ENCODE results near the gene RRAS2.

Gene RRAS2

DNA sequence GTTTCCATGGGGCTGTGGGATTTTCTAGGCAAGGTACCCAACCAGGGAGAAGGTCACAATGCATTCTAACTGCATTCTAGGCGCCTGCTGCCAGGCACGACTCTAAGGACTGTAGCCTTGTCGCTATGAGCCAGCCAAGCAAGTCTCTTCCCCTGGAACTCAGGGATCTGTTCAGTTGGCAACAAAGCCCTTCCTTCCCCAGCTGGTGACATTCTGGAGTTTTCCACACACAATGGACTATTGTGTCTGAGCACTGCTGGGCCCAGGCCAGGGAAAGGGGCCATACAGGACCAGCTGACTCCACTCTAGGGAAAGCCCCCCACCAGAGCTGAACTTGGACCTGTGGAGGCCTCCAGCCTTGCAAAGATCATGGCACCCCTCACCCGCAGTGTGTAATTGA is 116.8 kb downstream of the RRAS2 start:
- no peak overlapping the region for H3K27ac Mint-ChIP-seq
- H3K4me3 Mint-ChIP-seq = no peak overlapping the region
- TF ChIP-seq, protein P1, sequence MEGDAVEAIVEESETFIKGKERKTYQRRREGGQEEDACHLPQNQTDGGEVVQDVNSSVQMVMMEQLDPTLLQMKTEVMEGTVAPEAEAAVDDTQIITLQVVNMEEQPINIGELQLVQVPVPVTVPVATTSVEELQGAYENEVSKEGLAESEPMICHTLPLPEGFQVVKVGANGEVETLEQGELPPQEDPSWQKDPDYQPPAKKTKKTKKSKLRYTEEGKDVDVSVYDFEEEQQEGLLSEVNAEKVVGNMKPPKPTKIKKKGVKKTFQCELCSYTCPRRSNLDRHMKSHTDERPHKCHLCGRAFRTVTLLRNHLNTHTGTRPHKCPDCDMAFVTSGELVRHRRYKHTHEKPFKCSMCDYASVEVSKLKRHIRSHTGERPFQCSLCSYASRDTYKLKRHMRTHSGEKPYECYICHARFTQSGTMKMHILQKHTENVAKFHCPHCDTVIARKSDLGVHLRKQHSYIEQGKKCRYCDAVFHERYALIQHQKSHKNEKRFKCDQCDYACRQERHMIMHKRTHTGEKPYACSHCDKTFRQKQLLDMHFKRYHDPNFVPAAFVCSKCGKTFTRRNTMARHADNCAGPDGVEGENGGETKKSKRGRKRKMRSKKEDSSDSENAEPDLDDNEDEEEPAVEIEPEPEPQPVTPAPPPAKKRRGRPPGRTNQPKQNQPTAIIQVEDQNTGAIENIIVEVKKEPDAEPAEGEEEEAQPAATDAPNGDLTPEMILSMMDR (IDR thresholded peaks at IDR 0.05; ENCODE audit: unreplicated experiment in 3 of 3) = no peak
- peaks cover 18% of the 10 kb centered on the region for H3K4me1 Mint-ChIP-seq
- H3K9me3 Mint-ChIP-seq = no peaks in the 10 kb centered on the region
- no peaks in the 10 kb centered on the region for H3K36me3 Mint-ChIP-seq (ENCODE audit: low read depth)
- peaks cover 7% of the 10 kb centered on the region for H3K27me3 Mint-ChIP-seq (ENCODE audit: low read depth)

DNA sequence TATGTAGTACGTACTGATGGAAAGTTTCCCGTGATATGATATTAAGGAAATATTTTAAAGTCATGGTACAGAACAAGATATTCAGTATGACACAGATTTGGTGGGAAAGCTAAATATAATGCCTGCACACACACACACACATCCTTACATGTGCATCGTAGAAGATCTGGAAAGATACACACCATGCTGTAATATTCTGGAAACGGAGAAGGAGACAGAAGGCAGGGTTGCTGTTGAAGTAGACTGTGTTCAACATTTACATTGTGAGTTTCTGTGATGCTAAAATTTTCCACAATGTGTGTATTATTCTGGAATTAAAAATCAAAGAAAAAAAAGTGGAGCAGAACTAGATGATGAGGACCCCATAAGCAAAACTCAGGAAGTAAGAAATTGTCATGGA is 118.0 kb downstream of the RRAS2 start:
- no peaks in the 10 kb centered on the region for H3K36me3 Mint-ChIP-seq (ENCODE audit: low read depth)
- no peak overlapping the region for H3K4me3 Mint-ChIP-seq
- H3K4me1 Mint-ChIP-seq = peaks cover 18% of the 10 kb centered on the region
- H3K27me3 Mint-ChIP-seq (ENCODE audit: low read depth) = peaks cover 10% of the 10 kb centered on the region
- TF ChIP-seq, protein P1 (IDR thresholded peaks at IDR 0.05; ENCODE audit: unreplicated experiment in 3 of 3) = no peak
- H3K27ac Mint-ChIP-seq = peak overlapping the region in 2 of 3 experiments; percentile 4 to 36
- no peaks in the 10 kb centered on the region for H3K9me3 Mint-ChIP-seq

DNA sequence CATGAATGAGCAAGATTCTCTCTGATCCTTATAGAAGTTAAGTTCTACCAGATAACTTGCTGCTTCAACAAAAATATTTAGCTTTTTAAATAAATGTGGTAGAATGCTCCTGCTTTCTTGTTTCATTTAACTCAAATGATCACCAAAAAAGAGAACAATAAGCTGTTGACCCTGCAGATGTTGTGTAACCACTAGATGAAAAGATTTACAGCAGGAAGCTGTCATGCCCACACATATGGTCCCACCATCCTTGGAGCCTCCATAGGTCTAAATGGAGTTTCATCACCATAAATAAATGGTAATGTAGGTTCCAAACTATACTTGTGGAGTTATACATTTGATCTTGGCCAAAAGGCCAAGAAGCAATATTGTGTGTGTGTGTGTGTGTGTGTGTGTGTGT is 118.8 kb downstream of the RRAS2 start:
- no peak overlapping the region for H3K27ac Mint-ChIP-seq
- H3K36me3 Mint-ChIP-seq (ENCODE audit: low read depth) = no peaks in the 10 kb centered on the region
- peaks cover 16% of the 10 kb centered on the region for H3K27me3 Mint-ChIP-seq (ENCODE audit: low read depth)
- no peaks in the 10 kb centered on the region for H3K9me3 Mint-ChIP-seq
- TF ChIP-seq, protein P1 (IDR thresholded peaks at IDR 0.05; ENCODE audit: unreplicated experiment in 3 of 3) = no peak
- H3K4me3 Mint-ChIP-seq = no peak overlapping the region
- H3K4me1 Mint-ChIP-seq = peaks cover 18% of the 10 kb centered on the region

GRCh38 chr11:14237444-14237961 is 121.5 kb downstream of the RRAS2 start:
- Mint-ChIP-seq H3K27me3 (ENCODE audit: low read depth) (peaks cover 21% of the 10 kb centered on the region), H3K9me3 (no peaks in the 10 kb centered on the region), H3K4me1 (peaks cover 18% of the 10 kb centered on the region), H3K36me3 (ENCODE audit: low read depth) (no peaks in the 10 kb centered on the region), H3K27ac (no peak overlapping the region), H3K4me3 (no peak overlapping the region)
- TF ChIP-seq, protein P1 (IDR thresholded peaks at IDR 0.05; ENCODE audit: unreplicated experiment in 3 of 3) = no peak

DNA sequence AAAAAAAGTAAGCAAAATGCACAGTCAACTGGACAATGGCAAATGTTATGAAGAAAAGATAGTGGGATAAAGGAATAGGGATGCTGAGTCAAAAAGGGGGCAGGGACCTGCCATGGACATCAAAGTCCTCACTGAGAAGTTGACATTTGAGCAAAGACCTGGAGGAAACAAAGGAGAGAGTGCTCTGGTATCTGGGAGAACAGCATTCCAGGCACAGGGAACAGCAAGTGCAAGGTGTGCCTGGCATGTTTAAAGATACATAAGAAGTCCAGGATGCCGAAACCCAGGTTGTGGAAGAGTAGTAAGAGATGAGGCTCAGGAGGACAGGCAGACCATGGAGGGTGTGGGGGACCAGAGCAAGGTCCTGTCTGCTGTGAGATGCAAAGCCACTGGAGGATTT is 123.3 kb downstream of the RRAS2 start:
- peaks cover 2% of the 10 kb centered on the region for H3K4me1 Mint-ChIP-seq
- H3K36me3 Mint-ChIP-seq (ENCODE audit: low read depth) = no peaks in the 10 kb centered on the region
- peaks cover 28% of the 10 kb centered on the region for H3K27me3 Mint-ChIP-seq (ENCODE audit: low read depth)
- TF ChIP-seq, protein P1 (IDR thresholded peaks at IDR 0.05; ENCODE audit: unreplicated experiment in 3 of 3) = no peak
- no peaks in the 10 kb centered on the region for H3K9me3 Mint-ChIP-seq
- no peak overlapping the region for H3K27ac Mint-ChIP-seq
- H3K4me3 Mint-ChIP-seq = no peak overlapping the region

DNA sequence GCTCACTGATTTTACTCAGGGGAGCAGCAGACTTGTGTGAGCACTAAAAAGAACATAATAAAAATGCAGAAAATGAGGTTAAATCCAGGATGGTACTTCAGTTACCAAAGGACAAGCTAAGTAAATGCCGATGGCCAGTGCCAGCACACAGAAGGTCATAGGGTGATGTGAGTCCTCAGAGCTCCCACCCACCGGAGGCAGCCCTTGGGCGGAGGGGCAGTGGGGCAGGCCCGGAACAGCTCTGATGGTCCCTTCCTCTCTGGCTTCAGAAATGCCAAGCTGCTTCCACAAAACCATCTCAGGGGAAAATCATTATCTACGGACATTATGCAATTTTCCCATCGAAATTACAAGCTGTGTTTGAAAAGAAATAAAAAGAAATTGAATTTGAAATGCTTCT is 124.5 kb downstream of the RRAS2 start:
- TF ChIP-seq, protein P1 (IDR thresholded peaks at IDR 0.05; ENCODE audit: unreplicated experiment in 3 of 3) = no peak
- H3K27me3 Mint-ChIP-seq (ENCODE audit: low read depth) = peaks cover 40% of the 10 kb centered on the region
- H3K27ac Mint-ChIP-seq = no peak overlapping the region
- H3K4me3 Mint-ChIP-seq = no peak overlapping the region
- no peaks in the 10 kb centered on the region for H3K36me3 Mint-ChIP-seq (ENCODE audit: low read depth)
- no peaks in the 10 kb centered on the region for H3K4me1 Mint-ChIP-seq
- H3K9me3 Mint-ChIP-seq = no peaks in the 10 kb centered on the region

Data from nephron (organoid).